ENCODE results near the gene TKTL1.
"Not testable (repeated sequence)": the region's sequence is repeated elsewhere in the genome, so short reads cannot be mapped to it uniquely, and the experiment has no call there.

TKTL1 gene

GRCh38 chrX:154343620-154344019 is 48.0 kb downstream of the TKTL1 start:
- DNase-seq (ENCODE audit: low read depth): not testable (repeated sequence)

GRCh38 chrX:154348114-154348531 is 52.5 kb downstream of the TKTL1 start:
- DNase-seq (ENCODE audit: low read depth): peak; percentile 31

GRCh38 chrX:154348646-154349358 is 53.2 kb downstream of the TKTL1 start:
- DNase-seq (ENCODE audit: low read depth): no peak

GRCh38 chrX:154349359-154349935 is 53.9 kb downstream of the TKTL1 start:
- no peak for DNase-seq (ENCODE audit: low read depth)

GRCh38 chrX:154349979-154350378 is 54.4 kb downstream of the TKTL1 start:
- no peak for DNase-seq (ENCODE audit: low read depth)

GRCh38 chrX:154350429-154351182 is 55.0 kb downstream of the TKTL1 start:
- DNase-seq (ENCODE audit: low read depth): no peak

- DNase-seq (ENCODE audit: low read depth): no peak
Measured at GRCh38 chrX:154351183-154352011, 55.8 kb downstream of the TKTL1 start.

- no peak for DNase-seq (ENCODE audit: low read depth)
Measured at GRCh38 chrX:154352012-154352401, 56.4 kb downstream of the TKTL1 start.

- no peak for DNase-seq (ENCODE audit: low read depth)
Measured at GRCh38 chrX:154352466-154352865, 56.9 kb downstream of the TKTL1 start.

- no peak for DNase-seq (ENCODE audit: low read depth)
Measured at GRCh38 chrX:154353172-154353843, 57.7 kb downstream of the TKTL1 start.

GRCh38 chrX:154354013-154354412 is 58.4 kb downstream of the TKTL1 start:
- no peak for DNase-seq (ENCODE audit: low read depth)

- no peak for DNase-seq (ENCODE audit: low read depth)
Measured at GRCh38 chrX:154354516-154354915, 58.9 kb downstream of the TKTL1 start.

GRCh38 chrX:154355094-154355775 is 59.6 kb downstream of the TKTL1 start:
- DNase-seq (ENCODE audit: low read depth): no peak

- no peak for DNase-seq (ENCODE audit: low read depth)
Measured at GRCh38 chrX:154355776-154356140, 60.2 kb downstream of the TKTL1 start.

- no peak for DNase-seq (ENCODE audit: low read depth)
Measured at GRCh38 chrX:154356596-154356995, 61.0 kb downstream of the TKTL1 start.

GRCh38 chrX:154357205-154357604 is 61.6 kb downstream of the TKTL1 start:
- DNase-seq (ENCODE audit: low read depth): no peak

- no peak for DNase-seq (ENCODE audit: low read depth)
Measured at GRCh38 chrX:154358011-154358410, 62.4 kb downstream of the TKTL1 start.

- DNase-seq (ENCODE audit: low read depth): no peak
Measured at GRCh38 chrX:154358829-154359228, 63.2 kb downstream of the TKTL1 start.

GRCh38 chrX:154359362-154360154 is 64.0 kb downstream of the TKTL1 start:
- DNase-seq (ENCODE audit: low read depth): no peak

GRCh38 chrX:154360155-154360713 is 64.6 kb downstream of the TKTL1 start:
- no peak for DNase-seq (ENCODE audit: low read depth)

Measured in amniotic epithelial cell (primary cell).